ENCODE measurements around the gene ARID2. TPM values are rescaled to one million over a fixed set of nuclear protein-coding genes. Genes with fewer than 3 reads are reported as not detected.

Gene ARID2
- total and polyA plus RNA-seq, 7 experiments from 2014 or later, result 11.7 to 61.0 (median 48.3) TPM

DNA sequence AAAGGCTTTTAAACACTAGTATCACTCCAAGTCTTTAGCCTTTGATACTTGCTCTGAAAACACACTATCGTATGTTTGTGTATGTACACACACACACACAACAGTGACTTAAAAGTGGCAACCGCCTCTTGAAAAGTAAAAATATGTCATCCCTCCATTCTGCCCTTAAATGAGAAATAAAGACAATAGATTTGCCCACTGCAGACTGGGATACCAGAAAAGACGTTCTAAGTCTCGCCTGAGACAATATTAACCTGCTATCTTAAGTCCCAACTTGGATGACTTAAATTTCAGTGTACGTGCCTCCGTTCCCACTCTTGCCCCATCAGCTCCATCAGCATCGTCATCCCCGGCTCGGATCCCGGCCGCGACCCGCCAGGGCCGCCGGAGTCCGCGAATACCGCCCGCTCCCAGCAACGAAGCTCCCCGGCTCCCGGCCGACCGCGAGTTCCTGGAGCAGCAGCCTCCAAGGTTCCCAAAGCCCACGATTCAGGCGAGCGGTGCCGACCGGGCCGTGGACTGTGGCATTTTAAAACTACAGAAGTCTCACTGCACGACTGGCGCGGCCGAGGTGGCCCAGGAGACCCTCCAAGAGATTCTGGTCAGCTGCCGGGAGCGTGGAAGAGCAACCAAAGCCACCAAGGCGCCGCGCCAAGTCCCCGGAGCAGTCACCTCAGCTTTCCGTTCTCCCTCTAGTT, 2.8 kb upstream of the ARID2 start:
- Mint-ChIP-seq H3K27ac (peak overlapping the region; percentile 82 to 99 (median 99)), H3K9me3 (no peaks in the 10 kb centered on the region), H3K4me3 (peak overlapping the region; percentile 85 to 100 (median 98)), H3K27me3 (no peaks in the 10 kb centered on the region), H3K4me1 (peaks cover 16 to 40% (median 33%) of the 10 kb centered on the region in 7 donors), H3K36me3 (peaks cover 3 to 22% (median 6%) of the 10 kb centered on the region in 5 donors)
- Histone ChIP-seq H3K9me3 (ENCODE audit: control insufficient read depth in 2 of 3, low read length in 3 of 3) (no peaks in the 10 kb centered on the region), H3K27ac (ENCODE audit: low read depth, low read length) (peak overlapping the region; percentile 96), H3K4me1 (ENCODE audit: control insufficient read depth in 2 of 2, insufficient read depth in 2 of 2, low read length in 2 of 2) (peaks cover 12 to 30% of the 10 kb centered on the region in 2 donors), H3K36me3 (ENCODE audit: control insufficient read depth in 2 of 3, insufficient read depth in 3 of 3, low read length in 3 of 3) (peaks cover 0 to 12% (median 0%) of the 10 kb centered on the region in 3 experiments), H3K27me3 (ENCODE audit: control insufficient read depth in 2 of 2, insufficient read depth in 2 of 2, low read length in 2 of 2) (no peaks in the 10 kb centered on the region), H3K4me3 (ENCODE audit: low read length) (peak overlapping the region; percentile 91)
- intact Hi-C loops (cut with micrococcal nuclease), result loop anchor here (1.0 to 10.0 kb wide), 13 partner anchors 20 to 1981 kb away; partner anchors contain the start of genes ANO6 (in 1 of the 2), IRAK4 (in 1 of the 2), PUS7L (in 1 of the 2) and RPAP3 (in 1 of the 2)
- ChIA-PET POLR2A (interaction anchor here (0.6 to 6.3 kb wide), 14 partner anchors 9 to 800 kb away, joined by 3 to 69 read pairs (median 4); partner anchors contain the start of genes SCAF11 and SLC38A1), CTCF (interaction anchor here (0.6 to 7.2 kb wide), 9 partner anchors 18 to 264 kb away, joined by 3 to 58 read pairs (median 9); partner anchors contain the start of gene SCAF11)
- ATAC-seq (no peak), DNase-seq (peak in 6 of 9 donors; percentile 11 to 49 (median 21))

DNA sequence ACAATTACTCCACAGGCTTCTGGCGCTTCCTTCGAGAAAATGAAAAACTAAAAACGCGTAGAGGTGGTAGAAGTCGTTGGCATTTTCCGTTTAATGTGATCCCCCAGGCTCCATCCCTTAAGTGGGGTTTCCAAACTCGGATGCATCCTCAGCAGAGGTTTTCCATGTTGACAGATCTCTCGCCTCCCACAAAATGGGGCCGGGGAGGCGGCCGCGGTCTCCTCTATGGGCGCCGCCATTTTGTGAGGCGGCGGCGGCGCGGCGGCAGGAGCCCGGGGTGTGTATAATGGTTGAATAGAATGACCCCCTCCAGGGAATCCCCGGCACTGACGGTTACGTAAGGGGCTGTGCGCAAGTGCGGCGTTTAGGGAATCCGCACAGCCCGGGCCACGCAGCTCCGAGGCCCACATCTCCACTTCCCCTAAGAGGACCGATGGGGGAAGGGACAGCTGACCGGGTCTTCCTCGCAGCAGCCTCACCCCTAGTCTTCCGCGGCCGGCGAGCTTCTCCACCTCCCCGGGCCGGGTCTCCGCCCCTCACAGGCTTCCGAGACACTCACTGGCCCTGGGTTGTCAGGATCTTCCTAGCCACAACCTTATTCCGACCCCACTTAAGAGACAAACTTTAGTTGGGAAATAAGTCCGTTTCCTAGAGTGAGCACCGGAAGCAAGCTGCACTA, 2.1 kb upstream of the ARID2 start:
- intact Hi-C loops (cut with micrococcal nuclease), result loop anchor here (1.0 to 10.0 kb wide), 13 partner anchors 19 to 1980 kb away; partner anchors contain the start of genes ANO6 (in 1 of the 2), IRAK4 (in 1 of the 2), PUS7L (in 1 of the 2) and RPAP3 (in 1 of the 2)
- Histone ChIP-seq H3K27ac (ENCODE audit: low read depth, low read length) (peak overlapping the region; percentile 96), H3K4me1 (ENCODE audit: control insufficient read depth in 2 of 2, insufficient read depth in 2 of 2, low read length in 2 of 2) (peaks cover 6 to 34% of the 10 kb centered on the region in 2 donors), H3K4me3 (ENCODE audit: low read length) (peak overlapping the region; percentile 91), H3K9me3 (ENCODE audit: control insufficient read depth in 2 of 3, low read length in 3 of 3) (no peaks in the 10 kb centered on the region), H3K27me3 (ENCODE audit: control insufficient read depth in 2 of 2, insufficient read depth in 2 of 2, low read length in 2 of 2) (no peaks in the 10 kb centered on the region), H3K36me3 (ENCODE audit: control insufficient read depth in 2 of 3, insufficient read depth in 3 of 3, low read length in 3 of 3) (peaks cover 0 to 12% (median 0%) of the 10 kb centered on the region in 3 experiments)
- ChIA-PET CTCF (interaction anchor here (0.6 to 7.2 kb wide), 6 partner anchors 17 to 541 kb away, joined by 3 to 58 read pairs (median 8); partner anchors contain the start of gene SLC38A1), POLR2A (interaction anchor here (0.6 to 6.3 kb wide), 23 partner anchors 8 to 1921 kb away, joined by 3 to 69 read pairs (median 4); partner anchors contain the start of genes SCAF11, SLC38A1 and TWF1)
- peak; percentile 61 for ATAC-seq
- Mint-ChIP-seq H3K4me3 (peak overlapping the region; percentile 85 to 100 (median 98)), H3K27ac (peak overlapping the region; percentile 82 to 99 (median 99)), H3K36me3 (peaks cover 3 to 22% (median 3%) of the 10 kb centered on the region in 5 donors), H3K9me3 (no peaks in the 10 kb centered on the region), H3K27me3 (no peaks in the 10 kb centered on the region), H3K4me1 (peaks cover 16 to 40% (median 32%) of the 10 kb centered on the region in 7 donors)
- DNase-seq, result peak; percentile 76 to 92 (median 84)

DNA sequence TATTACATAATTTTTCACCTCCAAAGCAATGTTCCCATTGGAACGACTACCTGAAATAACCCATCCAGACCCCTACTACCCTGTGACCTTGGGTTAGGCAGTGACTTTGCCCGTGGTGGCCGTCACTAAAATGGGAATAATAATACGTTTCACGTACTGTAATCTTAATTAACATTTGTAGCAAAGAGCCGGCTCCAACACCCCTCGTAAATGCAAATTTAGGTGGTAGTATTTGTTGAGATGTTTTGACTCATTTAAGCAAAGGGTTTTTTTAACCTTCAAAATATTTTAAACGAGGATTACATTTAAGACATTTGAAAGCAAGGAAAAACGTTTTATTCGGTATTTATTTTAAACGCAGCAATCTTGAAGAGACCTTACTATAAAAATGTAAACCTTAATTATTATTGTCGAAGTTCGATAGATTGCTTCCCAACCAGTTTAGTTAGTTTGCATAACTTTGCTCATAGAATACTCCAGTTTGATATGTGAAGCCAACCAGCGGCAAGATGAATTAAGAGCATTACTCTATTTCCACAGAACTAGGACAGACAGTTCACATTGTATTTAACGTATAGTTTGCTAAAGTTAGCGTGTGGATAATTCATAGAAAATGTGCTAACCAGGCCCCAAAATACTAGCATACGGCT, 1.4 kb upstream of the ARID2 start:
- DNase-seq, result peak in 1 of 9 donors; percentile 45
- Mint-ChIP-seq H3K4me1 (peaks cover 12 to 39% (median 29%) of the 10 kb centered on the region in 7 donors), H3K4me3 (peak overlapping the region; percentile 85 to 100 (median 98)), H3K9me3 (no peaks in the 10 kb centered on the region), H3K27me3 (no peaks in the 10 kb centered on the region), H3K27ac (peak overlapping the region; percentile 82 to 99 (median 99)), H3K36me3 (peaks cover 0 to 22% (median 3%) of the 10 kb centered on the region in 5 donors)
- ATAC-seq, result no peak
- H3K9me3 ChIP-seq (ENCODE audit: control insufficient read depth in 2 of 3, low read length in 3 of 3), result no peaks in the 10 kb centered on the region
- no peaks in the 10 kb centered on the region for H3K27me3 ChIP-seq (ENCODE audit: control insufficient read depth in 2 of 2, insufficient read depth in 2 of 2, low read length in 2 of 2)
- intact Hi-C loops (cut with micrococcal nuclease), result loop anchor here (1.0 to 10.0 kb wide), 22 partner anchors 18 to 1979 kb away; partner anchors contain the start of genes IRAK4 (in 2 of the 2), PUS7L (in 2 of the 2), RPAP3 (in 2 of the 2) and SCAF11 (in 2 of the 2)
- POLR2A ChIA-PET, result interaction anchor here (0.6 to 6.3 kb wide), 25 partner anchors 8 to 1922 kb away, joined by 3 to 69 read pairs (median 3); partner anchors contain the start of genes SCAF11, SLC38A1 and TWF1
- peak overlapping the region; percentile 96 for H3K27ac ChIP-seq (ENCODE audit: low read depth, low read length)
- peaks cover 0 to 12% (median 0%) of the 10 kb centered on the region in 3 experiments for H3K36me3 ChIP-seq (ENCODE audit: control insufficient read depth in 2 of 3, insufficient read depth in 3 of 3, low read length in 3 of 3)
- CTCF ChIA-PET, result interaction anchor here (1.0 to 7.2 kb wide), 5 partner anchors 16 to 184 kb away, joined by 3 to 58 read pairs (median 4); no protein-coding TSS in a partner anchor
- peaks cover 4 to 31% of the 10 kb centered on the region in 2 donors for H3K4me1 ChIP-seq (ENCODE audit: control insufficient read depth in 2 of 2, insufficient read depth in 2 of 2, low read length in 2 of 2)
- peak overlapping the region; percentile 91 for H3K4me3 ChIP-seq (ENCODE audit: low read length)

DNA sequence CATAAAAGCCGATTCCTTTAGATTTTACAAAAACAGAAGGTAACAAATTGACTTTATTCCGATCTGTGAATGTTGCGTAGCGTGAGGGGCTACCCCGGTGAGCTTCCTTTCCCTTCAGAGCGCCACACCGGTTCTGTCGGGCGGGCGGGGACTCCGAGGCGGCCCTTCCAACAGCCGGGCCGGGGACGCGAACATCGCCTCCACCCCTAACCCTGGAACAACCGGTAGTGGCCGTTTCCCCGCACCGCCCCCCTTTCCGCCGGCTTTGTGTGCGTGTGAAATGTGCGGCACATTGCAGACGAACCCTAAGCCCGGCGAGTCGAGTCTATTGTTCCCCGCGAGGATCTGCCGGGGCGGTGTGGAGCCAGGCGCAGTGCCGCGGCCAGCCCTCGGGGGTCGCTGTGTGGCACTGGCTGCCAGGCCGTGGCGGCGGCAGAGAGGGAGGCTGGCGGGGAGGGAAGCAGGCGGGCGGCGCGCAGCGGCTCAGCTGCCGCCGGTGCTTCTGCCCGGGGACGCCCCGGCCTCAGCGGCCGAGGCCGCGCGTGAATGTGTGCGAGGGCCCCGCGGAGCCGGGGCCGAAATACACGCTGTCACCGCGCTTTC, 775 bp upstream of the ARID2 start:
- no peaks in the 10 kb centered on the region for H3K9me3 Mint-ChIP-seq
- DNase-seq (peak; percentile 95 to 99 (median 98)), ATAC-seq (peak; percentile 85)
- Histone ChIP-seq H3K4me1 (ENCODE audit: control insufficient read depth in 2 of 2, insufficient read depth in 2 of 2, low read length in 2 of 2) (peaks cover 10 to 31% of the 10 kb centered on the region in 2 donors), H3K27ac (ENCODE audit: low read depth, low read length) (peak overlapping the region; percentile 96), H3K9me3 (ENCODE audit: control insufficient read depth in 2 of 3, low read length in 3 of 3) (no peaks in the 10 kb centered on the region), H3K27me3 (ENCODE audit: control insufficient read depth in 2 of 2, insufficient read depth in 2 of 2, low read length in 2 of 2) (no peaks in the 10 kb centered on the region), H3K36me3 (ENCODE audit: control insufficient read depth in 2 of 3, insufficient read depth in 3 of 3, low read length in 3 of 3) (peaks cover 0 to 12% (median 0%) of the 10 kb centered on the region in 3 experiments), H3K4me3 (ENCODE audit: low read length) (peak overlapping the region; percentile 91)
- H3K4me1 Mint-ChIP-seq, result peaks cover 13 to 39% (median 30%) of the 10 kb centered on the region in 7 donors
- H3K36me3 Mint-ChIP-seq, result peaks cover 0 to 24% (median 3%) of the 10 kb centered on the region in 5 donors
- peak overlapping the region; percentile 82 to 99 (median 99) for H3K27ac Mint-ChIP-seq
- POLR2A ChIA-PET, result interaction anchor here (0.6 to 6.3 kb wide), 17 partner anchors 9 to 541 kb away, joined by 3 to 69 read pairs (median 4); partner anchors contain the start of genes SCAF11 and SLC38A1
- H3K4me3 Mint-ChIP-seq, result peak overlapping the region; percentile 85 to 100 (median 98)
- H3K27me3 Mint-ChIP-seq, result no peaks in the 10 kb centered on the region
- CTCF ChIA-PET, result interaction anchor here (1.0 to 7.2 kb wide), 4 partner anchors 16 to 185 kb away, joined by 3 to 58 read pairs (median 4); no protein-coding TSS in a partner anchor
- intact Hi-C loops (cut with micrococcal nuclease), result loop anchor here (1.0 to 10.0 kb wide), 19 partner anchors 18 to 1979 kb away; partner anchors contain the start of genes IRAK4 (in 2 of the 2), PUS7L (in 2 of the 2), RPAP3 (in 2 of the 2) and TWF1 (in 2 of the 2)

DNA sequence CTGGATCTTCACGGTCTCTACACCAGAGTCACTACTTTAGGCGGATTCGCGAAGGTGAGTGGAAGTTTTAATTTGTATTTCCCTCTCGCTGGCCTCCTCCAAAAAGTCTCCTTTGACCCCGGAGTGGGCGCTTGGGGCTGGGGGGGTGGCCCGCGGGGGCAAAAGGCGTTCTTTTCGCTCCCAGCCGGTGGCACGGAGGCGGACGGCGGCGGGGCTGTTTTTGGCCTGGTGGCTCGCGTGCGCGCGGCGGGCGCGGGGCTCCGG, 510 bp downstream of the ARID2 start:
- Mint-ChIP-seq H3K9me3 (no peaks in the 10 kb centered on the region), H3K4me1 (peaks cover 20 to 44% (median 34%) of the 10 kb centered on the region in 7 donors), H3K36me3 (peaks cover 0 to 24% (median 3%) of the 10 kb centered on the region in 5 donors), H3K4me3 (peak overlapping the region; percentile 85 to 100 (median 95)), H3K27me3 (no peaks in the 10 kb centered on the region), H3K27ac (peak overlapping the region; percentile 82 to 99 (median 93))
- Histone ChIP-seq H3K9me3 (ENCODE audit: control insufficient read depth in 2 of 3, low read length in 3 of 3) (no peaks in the 10 kb centered on the region), H3K27ac (ENCODE audit: low read depth, low read length) (peak overlapping the region; percentile 96), H3K27me3 (ENCODE audit: control insufficient read depth in 2 of 2, insufficient read depth in 2 of 2, low read length in 2 of 2) (no peaks in the 10 kb centered on the region), H3K36me3 (ENCODE audit: control insufficient read depth in 2 of 3, insufficient read depth in 3 of 3, low read length in 3 of 3) (peaks cover 0 to 12% (median 0%) of the 10 kb centered on the region in 3 experiments), H3K4me1 (ENCODE audit: control insufficient read depth in 2 of 2, insufficient read depth in 2 of 2, low read length in 2 of 2) (peaks cover 10 to 27% of the 10 kb centered on the region in 2 donors), H3K4me3 (ENCODE audit: low read length) (peak overlapping the region; percentile 73)
- intact Hi-C loops (cut with micrococcal nuclease), result loop anchor here (2.0 to 5.0 kb wide), 2 partner anchors 102 to 643 kb away; partner anchors contain the start of gene SLC38A2 (in 1 of the 2)
- POLR2A ChIA-PET, result interaction anchor here (1.4 to 6.3 kb wide), 6 partner anchors 10 to 260 kb away, joined by 5 to 69 read pairs (median 34); partner anchors contain the start of gene SCAF11
- DNase-seq (no peak), ATAC-seq (no peak)
- CTCF ChIA-PET, result interaction anchor here (0.7 to 7.2 kb wide), 3 partner anchors 15 to 186 kb away, joined by 3 to 58 read pairs (median 4); no protein-coding TSS in a partner anchor

Data from naive thymus-derived CD4-positive, alpha-beta T cell (primary cell).